NCI-H187 (cell line): ENCODE results near the gene SSPN.

Experiments used
- DNase-seq, 2 experiments: peaks; one replicate each; lab custom pipeline; 2025; lab: John Stamatoyannopoulos, UW

The SSPN gene

GRCh38 chr12:26266881-26267280 lies 71.5 kb downstream of the SSPN start:
- DNase-seq = no peak

GRCh38 chr12:26268841-26269561 lies 73.6 kb downstream of the SSPN start:
- no peak for DNase-seq

GRCh38 chr12:26269562-26270284 lies 74.3 kb downstream of the SSPN start:
- DNase-seq = no peak

GRCh38 chr12:26271024-26271423 lies 75.7 kb downstream of the SSPN start:
- no peak for DNase-seq

GRCh38 chr12:26271889-26272492 lies 76.6 kb downstream of the SSPN start:
- no peak for DNase-seq

- no peak for DNase-seq
Measured at GRCh38 chr12:26272851-26273250, 77.5 kb downstream of the SSPN start.

GRCh38 chr12:26273811-26274210 lies 78.4 kb downstream of the SSPN start:
- DNase-seq = no peak

- DNase-seq = no peak
Measured at GRCh38 chr12:26274441-26275312, 79.3 kb downstream of the SSPN start.

GRCh38 chr12:26275313-26276131 lies 80.1 kb downstream of the SSPN start:
- no peak for DNase-seq

GRCh38 chr12:26276709-26277108 lies 81.3 kb downstream of the SSPN start:
- no peak for DNase-seq

GRCh38 chr12:26277506-26278246 lies 82.3 kb downstream of the SSPN start:
- DNase-seq = no peak

- no peak for DNase-seq
Measured at GRCh38 chr12:26278266-26278665, 82.9 kb downstream of the SSPN start.

GRCh38 chr12:26278666-26279065 lies 83.3 kb downstream of the SSPN start:
- no peak for DNase-seq

- no peak for DNase-seq
Measured at GRCh38 chr12:26279091-26279490, 83.7 kb downstream of the SSPN start.

- DNase-seq = no peak
Measured at GRCh38 chr12:26279908-26280307, 84.5 kb downstream of the SSPN start.

GRCh38 chr12:26280869-26281268 lies 85.5 kb downstream of the SSPN start:
- no peak for DNase-seq

- no peak for DNase-seq
Measured at GRCh38 chr12:26281320-26281719, 85.9 kb downstream of the SSPN start.

GRCh38 chr12:26282339-26282940 lies 87.1 kb downstream of the SSPN start:
- DNase-seq = no peak

GRCh38 chr12:26283046-26283445 lies 87.7 kb downstream of the SSPN start:
- no peak for DNase-seq

GRCh38 chr12:26283617-26284016 lies 88.2 kb downstream of the SSPN start:
- DNase-seq = no peak
